ENCODE data around the gene SORT1. TPM values are rescaled to one million over a fixed set of nuclear protein-coding genes. Genes with fewer than 3 reads are reported as not detected.

Gene SORT1
- total and polyA plus RNA-seq, 2 of the 8 experiments (the other 6 are each of a cell fraction or from before 2014, with no cell fraction given), result 18.7 to 69.6 TPM

- peaks cover 0 to 59% of the 10 kb centered on the region in 2 experiments; a peak in 3 of 4 replicates for H3K79me2 ChIP-seq (ENCODE audit: control insufficient read depth in 1 of 2, insufficient read depth in 2 of 2, low read length in 2 of 2)
- peak; percentile 32; the same call in 1 of the 2 replicates for TF ChIP-seq TEAD4 (IDR thresholded peaks at IDR 0.05; ENCODE audit: low read depth, low read length)
- no peak for TF ChIP-seq KDM4A (IDR thresholded peaks at IDR 0.05; ENCODE audit: low read depth, low read length, severe bottlenecking)
- no peak for TF ChIP-seq POU5F1 (IDR thresholded peaks at IDR 0.05; ENCODE audit: low read depth, low read length)
- CTCF ChIA-PET (ENCODE audit: partially characterized antibody), result interaction anchor here (0.5 to 7.5 kb wide), 6 partner anchors 9 to 474 kb away, joined by 3 to 113 read pairs (median 4); no protein-coding TSS in a partner anchor
Measured at GRCh38 chr1:109395602-109396512, 1.9 kb downstream of the SORT1 start.

More at GRCh38 chr1:109395602-109396512, 1.9 kb downstream of the SORT1 start:
- Histone ChIP-seq H3K9me3 (ENCODE audit: insufficient read depth in 2 of 2, low read depth in 1 of 2, low read length in 1 of 2) (no peaks in the 10 kb centered on the region), H3K27me3 (replicated peaks in 1 of 4; ENCODE audit: control insufficient read depth in 3 of 4, extremely low read depth in 1 of 4, insufficient read depth in 3 of 4, low read length in 3 of 4) (no peaks in the 10 kb centered on the region), H3K9ac (replicated peaks in 1 of 4; ENCODE audit: extremely low read depth in 1 of 4, low read depth in 3 of 4, low read length in 3 of 4) (peak overlapping the region in 1 of 4 experiments; percentile 56; a peak in 1 of 7 replicates), H2AK5ac (ENCODE audit: low read depth, low read length) (no peak overlapping the region), H2BK15ac (ENCODE audit: low read length) (no peak overlapping the region), H2AFZ (ENCODE audit: low read length) (no peak overlapping the region), H3K18ac (ENCODE audit: extremely low read depth, low read length) (no peak overlapping the region), H2BK20ac (ENCODE audit: low read length) (no peak overlapping the region), H3K4me3 (ENCODE audit: extremely low read depth in 1 of 4, insufficient read depth in 2 of 4, low read depth in 3 of 4, low read length in 4 of 4) (peak overlapping the region in 3 of 4 experiments; percentile 59 to 83 (median 76); a peak in 4 of 8 replicates), H3K4ac (replicated peaks; ENCODE audit: insufficient read length, low read depth, low read length) (no peak overlapping the region), H4K20me1 (replicated peaks in 1 of 2; ENCODE audit: control insufficient read depth in 1 of 2, insufficient read depth in 2 of 2, low read length in 2 of 2) (peaks cover 0 to 7% of the 10 kb centered on the region in 2 experiments), H2BK12ac (ENCODE audit: low read depth, low read length) (no peak overlapping the region), H3K56ac (replicated peaks; ENCODE audit: insufficient read length, low read depth, low read length) (no peak overlapping the region), H3K23ac (ENCODE audit: insufficient read length) (no peak overlapping the region), H4K91ac (replicated peaks; ENCODE audit: insufficient read length, low read length) (no peak overlapping the region), H3K27ac (ENCODE audit: low read depth, low read length) (no peak overlapping the region), H2BK5ac (ENCODE audit: low read depth, low read length) (no peak overlapping the region), H3K14ac (ENCODE audit: insufficient read length) (no peak overlapping the region), H4K8ac (ENCODE audit: extremely low read depth, insufficient read depth, low read length) (no peak overlapping the region), H3K79me1 (ENCODE audit: low read depth, low read length) (no peaks in the 10 kb centered on the region), H3K36me3 (ENCODE audit: control insufficient read depth in 2 of 4, insufficient read depth in 4 of 4, low read length in 3 of 4) (no peaks in the 10 kb centered on the region), H2BK120ac (replicated peaks; ENCODE audit: low read depth, low read length) (no peak overlapping the region), H4K5ac (ENCODE audit: insufficient read length, low read depth, low read length) (no peak overlapping the region), H3K4me2 (ENCODE audit: insufficient read depth in 1 of 2, low read depth in 2 of 2, low read length in 2 of 2) (peak overlapping the region; percentile 88 to 90), H3K23me2 (ENCODE audit: low read depth, low read length) (peaks cover 8% of the 10 kb centered on the region), H3K4me1 (replicated peaks in 1 of 4; ENCODE audit: control insufficient read depth in 3 of 4, insufficient read depth in 4 of 4, low read length in 3 of 4) (peaks cover 3 to 10% (median 7%) of the 10 kb centered on the region in 4 experiments; a peak in 6 of 7 replicates)
- POLR2A ChIA-PET (ENCODE audit: partially characterized antibody), result interaction anchor here (0.6 to 3.4 kb wide), 7 partner anchors 9 to 119 kb away, joined by 3 to 17 read pairs (median 3); partner anchors contain the start of gene MYBPHL
- FAIRE-seq, result no peak
- WGBS, 2 experiments (ENCODE audit: extremely low coverage in 1 of 2, insufficient coverage in 1 of 2, insufficient read length in 1 of 2, insufficient replicate concordance in 2 of 2, low coverage in 1 of 2, low lambda C conversion rate in 2 of 2, missing lambda C conversion rate in 1 of 2), result 70% methylated on average over 5 of the region's 5 CpGs; no CpG with 5 or more reads in 1 of the 2 experiments
- DNase-seq (ENCODE audit: low read depth in 1 of 2, low spot score in 2 of 2), result no peak
